ENCODE measurements around the gene GALNS.
"Not testable (repeated sequence)": the region's sequence is repeated elsewhere in the genome, so short reads cannot be mapped to it uniquely, and the experiment has no call there.

Gene GALNS, protein sequence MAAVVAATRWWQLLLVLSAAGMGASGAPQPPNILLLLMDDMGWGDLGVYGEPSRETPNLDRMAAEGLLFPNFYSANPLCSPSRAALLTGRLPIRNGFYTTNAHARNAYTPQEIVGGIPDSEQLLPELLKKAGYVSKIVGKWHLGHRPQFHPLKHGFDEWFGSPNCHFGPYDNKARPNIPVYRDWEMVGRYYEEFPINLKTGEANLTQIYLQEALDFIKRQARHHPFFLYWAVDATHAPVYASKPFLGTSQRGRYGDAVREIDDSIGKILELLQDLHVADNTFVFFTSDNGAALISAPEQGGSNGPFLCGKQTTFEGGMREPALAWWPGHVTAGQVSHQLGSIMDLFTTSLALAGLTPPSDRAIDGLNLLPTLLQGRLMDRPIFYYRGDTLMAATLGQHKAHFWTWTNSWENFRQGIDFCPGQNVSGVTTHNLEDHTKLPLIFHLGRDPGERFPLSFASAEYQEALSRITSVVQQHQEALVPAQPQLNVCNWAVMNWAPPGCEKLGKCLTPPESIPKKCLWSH

DNA sequence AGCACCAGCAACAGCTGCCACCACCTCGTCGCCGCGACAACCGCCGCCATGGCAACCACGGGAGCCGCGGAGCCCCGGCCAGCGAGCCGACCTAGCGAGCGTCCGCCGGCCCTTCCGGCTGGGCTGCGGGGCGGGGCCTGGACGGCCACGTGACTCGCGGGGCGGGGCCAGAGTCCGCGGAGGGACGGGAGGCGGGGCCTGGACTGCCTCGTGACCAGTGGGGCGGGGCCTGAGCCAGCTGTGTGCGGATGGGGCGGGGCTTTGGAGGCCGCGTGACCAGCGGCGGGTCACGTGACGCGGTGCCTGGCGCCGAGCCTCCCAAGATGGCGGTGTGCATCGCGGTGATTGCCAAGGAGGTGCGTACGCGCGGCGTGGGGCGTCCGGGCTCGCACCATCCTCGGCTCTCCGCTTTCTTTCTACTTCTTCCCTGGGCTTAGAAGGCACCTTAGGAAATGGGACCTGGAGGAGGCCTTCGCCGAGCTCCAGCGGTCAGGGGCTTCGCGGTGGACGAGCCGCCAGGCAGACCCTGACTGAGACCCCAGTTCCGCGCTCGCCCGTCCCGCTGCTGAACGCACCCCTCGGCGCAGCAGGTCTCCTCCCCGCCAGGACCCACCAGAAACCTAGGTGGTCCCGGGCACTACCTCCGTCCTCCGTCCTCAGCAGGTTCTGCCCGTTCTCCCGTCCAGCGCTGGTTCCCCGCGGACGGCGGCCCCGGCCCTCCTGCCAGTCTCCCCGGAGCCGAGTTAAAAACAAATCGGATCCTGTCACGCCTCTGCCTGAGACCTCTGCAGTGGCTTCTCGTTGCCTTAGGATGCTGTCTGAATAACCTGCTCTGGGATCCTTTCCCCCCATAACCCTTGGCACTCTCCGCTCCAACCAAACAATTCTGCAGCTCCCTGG is at the start of gene GALNS, which contains the start of gene TRAPPC2L:
Gene GALNS, minus strand, starts transcription at position 120 of the 900 bp plus-strand sequence. Its CDS starts 70 bp downstream, at position 50.
Gene TRAPPC2L, plus strand, starts transcription at position 300 of the 900 bp plus-strand sequence. Its CDS starts 24 bp downstream, at position 324.
- DNase-seq, result peak; percentile 73

DNA sequence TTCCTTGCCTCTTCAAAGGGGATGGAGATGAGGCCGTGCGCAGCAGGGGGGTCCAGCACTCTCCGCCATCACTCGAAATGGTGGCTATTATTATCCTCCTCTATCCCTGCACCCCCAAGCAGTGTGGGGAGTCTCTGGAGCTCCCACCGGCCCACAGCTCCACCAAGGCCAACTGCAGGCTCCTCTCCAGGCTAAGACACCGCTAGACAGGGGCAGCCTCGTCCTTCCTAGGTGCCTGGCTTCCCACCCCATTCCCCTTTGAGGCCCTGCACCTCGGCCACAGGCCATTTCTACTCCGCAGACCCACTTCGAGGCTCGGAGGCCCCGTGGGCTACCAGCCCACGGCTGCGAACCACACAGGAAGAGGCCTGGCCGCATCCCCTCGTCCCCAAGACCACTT is 49.3 kb upstream of the GALNS start:
- DNase-seq, result no peak

DNA sequence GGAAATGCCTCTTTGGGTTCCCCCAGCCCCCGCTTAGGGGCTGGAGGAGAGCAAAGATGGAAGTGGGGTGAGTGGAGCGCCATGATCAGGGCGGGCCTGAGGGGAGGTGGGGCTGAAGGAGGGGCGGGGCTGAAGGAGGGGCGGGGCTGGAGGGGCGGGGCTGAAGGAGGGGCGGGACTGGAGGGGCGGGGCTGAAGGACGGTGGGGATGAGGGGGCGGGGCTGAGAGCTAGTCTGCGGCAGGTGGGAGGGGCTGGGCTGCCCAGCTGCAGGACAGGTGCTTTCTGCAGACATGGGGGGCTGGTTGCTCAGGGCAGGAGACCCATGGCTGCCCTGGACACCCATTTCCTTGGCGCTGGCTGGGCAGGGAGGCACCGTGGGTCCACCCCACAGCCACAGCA is 48.8 kb upstream of the GALNS start:
- no peak for DNase-seq

DNA sequence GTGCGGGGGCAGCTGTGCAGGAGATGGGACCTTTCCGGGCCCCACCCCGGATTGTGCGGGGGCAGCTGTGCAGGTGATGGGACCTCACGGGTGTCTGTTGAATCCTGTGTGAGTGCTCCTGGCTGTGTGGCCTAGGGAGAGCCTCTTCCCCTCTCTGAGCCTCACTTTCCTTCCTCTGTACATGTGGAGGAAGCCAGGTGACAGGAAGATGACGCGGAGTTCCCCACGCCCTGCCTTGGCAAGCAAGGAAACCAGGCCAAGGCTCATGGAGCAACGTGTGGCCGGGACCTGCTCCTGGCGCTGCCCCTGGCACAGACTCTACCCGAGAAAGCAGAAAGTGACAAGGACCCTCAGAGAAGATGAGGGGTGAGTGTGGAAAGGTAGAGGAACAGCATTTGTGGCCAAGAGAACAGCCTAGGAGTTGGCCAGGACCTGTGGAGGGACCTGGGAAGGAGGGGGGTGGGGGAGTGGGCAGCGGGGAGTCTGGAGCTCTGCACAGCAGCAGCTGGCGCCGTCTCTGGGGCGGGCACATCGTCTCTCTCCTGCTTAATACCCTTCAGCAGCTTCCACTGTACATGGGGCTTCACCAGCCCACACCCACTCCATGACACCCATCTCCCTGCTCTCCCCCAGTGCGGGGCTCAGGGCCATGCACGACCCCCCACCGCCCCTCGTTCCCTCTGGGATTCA is 48.1 kb upstream of the GALNS start:
- DNase-seq, result no peak

DNA sequence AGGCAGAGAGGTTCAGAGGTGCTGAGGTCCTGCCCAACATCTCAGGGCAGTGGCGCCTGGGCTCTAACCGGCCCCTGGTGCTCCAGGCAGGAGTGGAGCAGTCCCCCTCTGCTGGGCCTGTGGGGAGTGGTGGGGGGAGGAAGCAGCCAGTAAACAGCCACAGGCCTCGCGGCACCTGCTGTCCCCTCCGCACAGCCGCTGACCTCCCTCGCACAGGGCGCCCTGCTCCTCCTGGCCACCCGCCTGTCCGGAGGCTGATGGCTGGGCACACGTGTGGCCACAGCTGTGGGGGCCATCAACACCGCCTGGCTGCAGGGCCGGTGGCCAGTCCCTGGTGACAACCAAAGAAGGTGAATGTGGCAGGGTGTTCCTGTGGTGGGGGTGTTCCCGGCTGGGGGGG is 46.5 kb upstream of the GALNS start:
- no peak for DNase-seq

DNA sequence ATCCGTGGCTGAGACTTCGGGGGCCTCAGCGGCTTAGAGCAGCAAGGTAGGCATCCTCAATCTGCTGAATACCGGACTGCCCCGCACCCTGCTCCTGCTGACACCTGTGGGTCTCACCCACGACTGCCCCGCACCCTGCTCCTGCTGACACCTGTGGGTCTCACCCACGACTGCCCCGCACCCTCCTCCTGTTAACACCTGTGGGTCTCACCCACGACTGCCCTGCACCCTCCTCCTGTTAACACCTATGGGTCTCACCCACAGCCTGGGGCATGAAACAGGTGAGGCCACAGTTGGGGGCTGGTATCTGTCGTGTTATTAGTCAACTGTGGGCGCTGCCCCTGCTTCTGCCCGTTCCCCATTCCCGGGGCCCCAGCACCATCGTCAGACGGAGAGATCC is 46.0 kb upstream of the GALNS start:
- DNase-seq, result no peak

DNA sequence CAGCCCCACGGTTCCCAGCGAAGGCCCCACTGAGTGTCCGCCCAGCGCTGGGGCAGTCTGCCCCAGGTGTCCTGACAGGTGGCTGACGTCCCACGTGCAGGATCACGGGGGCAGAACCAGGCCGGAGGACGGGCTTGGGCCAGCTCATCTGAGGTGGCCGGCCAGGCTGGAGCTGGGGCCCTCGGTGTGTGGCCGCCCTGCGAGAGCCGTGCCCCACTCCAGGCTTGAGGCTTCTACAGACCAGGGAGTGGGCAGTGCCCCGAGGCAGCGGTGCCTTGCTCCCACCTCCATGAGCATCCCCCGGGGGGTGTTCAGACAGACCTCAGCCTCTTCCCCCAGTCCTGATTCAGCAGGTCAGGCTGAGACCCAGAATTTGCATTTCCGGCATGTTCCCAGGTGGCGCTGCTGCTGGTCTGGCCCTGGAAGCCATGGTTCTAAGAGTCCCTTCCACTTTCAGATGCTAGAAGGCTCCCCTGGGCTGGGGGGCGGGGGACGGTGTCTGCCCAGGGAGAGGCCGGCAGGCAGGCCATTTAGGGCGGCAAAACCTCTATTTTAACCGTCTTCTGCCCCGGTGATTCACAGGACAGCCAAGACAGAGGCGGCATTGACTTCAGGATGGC is 45.1 kb upstream of the GALNS start:
- DNase-seq, result no peak

DNA sequence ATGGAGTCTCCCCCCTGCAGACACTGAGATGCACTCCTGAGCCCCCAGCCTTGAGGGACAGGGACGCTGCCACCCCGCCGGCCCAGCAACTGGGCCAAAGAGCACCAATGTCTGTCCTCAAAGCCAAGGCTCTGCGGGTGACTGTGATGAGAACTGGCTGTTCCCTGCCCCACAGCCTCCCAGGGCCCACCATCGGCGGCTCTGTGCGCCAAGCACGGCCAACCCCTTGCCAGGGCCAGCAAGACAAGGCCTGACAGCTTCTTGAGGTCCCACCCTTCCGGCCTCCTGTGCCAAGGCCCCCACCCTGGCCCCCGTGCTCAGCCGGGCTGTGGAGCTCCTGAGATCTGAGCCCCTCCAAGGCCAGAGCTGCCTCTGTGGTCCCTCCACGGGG is 43.9 kb upstream of the GALNS start:
- DNase-seq, result no peak

DNA sequence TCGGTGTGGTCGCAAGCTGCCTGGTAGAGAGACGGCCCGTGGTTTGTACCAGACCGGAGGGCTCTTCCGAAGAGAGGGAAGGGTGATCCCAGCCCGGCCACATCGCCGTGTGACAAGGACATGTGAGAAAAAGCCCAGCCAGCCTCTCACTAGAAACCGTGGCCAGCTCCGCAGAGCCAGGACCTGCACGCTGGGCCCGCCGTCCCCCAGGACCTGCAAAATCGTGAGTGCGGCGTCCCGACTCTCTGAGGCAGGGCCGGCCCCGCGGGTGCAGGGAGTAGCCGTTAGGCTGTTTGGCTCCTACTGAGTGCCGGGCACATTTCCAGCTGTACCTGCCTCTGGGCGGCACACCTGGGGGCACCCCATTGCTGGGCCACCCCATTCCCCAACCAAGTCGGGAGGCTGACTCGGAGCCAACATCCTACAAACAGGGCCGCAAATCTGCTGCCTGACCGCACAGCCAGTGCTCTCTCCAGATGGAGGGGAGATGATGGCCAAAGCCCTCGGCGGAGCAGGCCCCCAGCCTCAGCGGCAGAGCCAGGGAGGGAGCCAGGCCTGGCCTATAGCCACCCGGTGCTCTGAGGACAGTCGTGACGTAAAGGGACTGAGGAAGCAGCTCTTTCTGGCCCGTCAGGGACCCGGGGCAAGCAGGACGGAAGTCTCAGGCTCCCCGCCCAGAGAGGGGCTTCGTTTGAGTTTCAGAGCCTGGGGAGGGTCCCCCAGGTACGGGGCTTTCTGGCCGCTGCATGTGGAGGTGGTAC is 43.3 kb upstream of the GALNS start:
- DNase-seq, result no peak

DNA sequence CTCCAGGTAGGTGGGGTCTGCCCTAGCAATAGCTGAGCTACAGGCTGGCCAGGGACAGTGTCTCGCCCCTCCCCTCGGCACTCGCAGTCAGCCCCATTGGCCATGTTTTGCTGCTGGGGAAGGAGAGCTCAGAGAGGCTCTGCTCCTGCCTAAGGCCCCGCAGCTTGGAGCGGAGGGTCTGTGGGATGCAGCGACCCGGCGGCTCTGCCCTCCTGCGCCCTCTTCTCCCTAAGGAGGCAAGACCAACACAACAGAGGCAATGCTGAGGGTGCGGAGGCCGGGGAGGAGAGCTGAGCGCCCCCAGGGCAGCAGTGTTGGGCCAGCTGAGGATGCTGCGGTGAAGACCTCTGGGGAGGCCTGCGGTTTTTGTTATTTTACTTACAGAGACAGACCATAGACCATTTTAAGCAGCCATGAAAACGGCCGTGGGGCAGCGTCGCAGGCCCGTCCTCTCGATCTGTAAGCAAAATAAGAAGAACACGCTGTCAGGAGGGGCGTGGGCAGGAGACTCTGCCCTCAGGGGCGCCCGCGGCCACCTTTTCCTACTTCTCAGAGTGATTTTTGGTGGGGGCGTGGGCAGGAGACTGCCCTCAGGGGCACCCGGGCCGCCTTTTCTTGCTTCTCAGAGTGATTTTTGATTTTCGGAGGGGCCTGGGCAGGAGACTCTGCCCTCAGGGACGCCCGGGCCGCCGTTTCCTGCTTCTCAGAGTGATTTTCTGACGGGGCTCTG is 41.1 kb upstream of the GALNS start:
- DNase-seq, result no peak

DNA sequence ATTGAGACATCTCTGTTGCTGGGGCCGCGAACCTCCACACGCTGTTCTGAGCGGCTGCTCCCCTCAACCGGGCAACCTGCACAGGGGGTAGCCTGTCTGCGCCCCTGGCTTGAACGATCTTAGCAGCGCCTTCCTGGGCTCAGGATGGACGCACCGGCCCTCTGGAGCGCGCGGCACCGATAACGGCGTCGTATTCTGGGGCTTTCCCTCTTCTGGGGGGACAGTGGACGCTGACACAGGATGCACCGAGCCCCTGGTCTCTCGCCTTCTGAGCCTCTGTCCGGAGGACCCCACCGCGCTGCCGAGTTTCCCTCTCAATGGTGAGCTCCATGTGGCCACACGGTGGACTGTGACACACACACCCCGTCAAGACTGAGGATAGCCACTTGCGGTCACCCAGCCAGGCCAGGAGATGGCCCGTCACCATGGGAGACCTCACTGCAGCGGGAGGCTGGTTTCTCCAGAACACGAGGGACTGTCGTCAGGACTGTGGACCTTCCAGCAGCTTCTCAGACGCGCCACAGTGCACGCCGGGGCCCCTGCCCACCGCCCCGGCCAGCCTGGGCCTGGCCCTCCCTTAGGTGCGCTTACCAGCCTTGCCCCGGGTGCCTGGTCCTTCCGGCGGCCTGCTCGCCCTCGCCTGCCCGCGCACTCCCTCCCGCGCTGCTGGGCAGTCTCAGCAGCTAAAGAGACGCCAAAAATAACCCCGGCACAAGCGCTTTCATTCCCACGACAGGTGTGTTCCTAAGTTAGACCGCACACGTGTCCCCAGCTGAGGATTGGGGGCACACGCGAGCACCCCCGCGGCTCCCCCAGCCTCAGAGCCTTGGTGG is 39.7 kb upstream of the GALNS start:
- DNase-seq, result no peak

DNA sequence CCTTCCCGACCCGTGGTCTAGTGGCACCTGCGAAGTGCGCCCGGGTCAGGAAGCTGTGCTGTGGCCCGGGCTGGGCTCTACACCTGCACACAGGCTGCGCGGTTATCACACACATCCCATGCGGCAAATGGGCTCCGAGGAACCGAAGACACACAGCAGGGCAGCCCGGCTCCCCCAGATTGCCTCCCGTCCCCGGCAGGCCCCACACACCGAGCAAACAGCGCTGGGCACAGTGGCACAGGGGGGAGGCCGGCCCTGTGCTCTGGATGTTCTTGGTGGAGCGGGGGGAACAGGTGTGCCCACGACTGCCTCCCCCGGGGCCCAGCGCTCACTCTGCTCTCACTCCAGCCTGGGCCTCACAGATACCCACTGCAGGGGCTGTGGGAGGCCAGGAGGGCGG is 38.6 kb upstream of the GALNS start:
- no peak for DNase-seq

DNA sequence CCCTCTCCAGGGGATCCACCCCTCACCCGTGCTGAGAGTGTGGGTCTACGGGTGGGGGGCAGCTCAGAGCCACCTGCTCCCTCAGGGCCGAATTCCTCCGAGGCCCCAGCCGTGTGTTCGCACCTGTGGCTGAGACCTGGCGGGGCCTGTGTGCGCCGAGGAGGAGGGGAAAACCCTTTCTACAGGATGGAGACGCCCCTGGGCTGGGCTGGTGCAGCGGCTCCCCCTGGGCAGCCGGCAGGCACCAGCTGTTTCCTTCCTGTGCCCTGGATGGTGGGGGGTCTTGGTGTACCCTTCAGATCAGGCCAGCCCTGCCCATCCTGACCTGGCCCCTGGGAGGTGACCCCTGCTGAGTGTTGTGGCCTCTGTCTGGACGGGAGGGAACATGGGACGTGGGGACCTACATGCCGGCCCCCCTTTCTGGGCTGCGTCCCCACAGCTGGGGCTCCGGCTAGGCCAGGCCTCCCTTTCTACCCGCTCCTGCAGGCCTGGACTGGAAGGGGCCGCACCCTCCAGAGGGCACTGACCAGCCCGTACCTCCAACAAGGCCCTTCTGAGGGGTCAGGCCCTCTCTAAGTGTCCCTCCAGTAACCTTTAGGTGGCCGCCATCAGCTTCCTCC is 38.0 kb upstream of the GALNS start:
- no peak for DNase-seq

DNA sequence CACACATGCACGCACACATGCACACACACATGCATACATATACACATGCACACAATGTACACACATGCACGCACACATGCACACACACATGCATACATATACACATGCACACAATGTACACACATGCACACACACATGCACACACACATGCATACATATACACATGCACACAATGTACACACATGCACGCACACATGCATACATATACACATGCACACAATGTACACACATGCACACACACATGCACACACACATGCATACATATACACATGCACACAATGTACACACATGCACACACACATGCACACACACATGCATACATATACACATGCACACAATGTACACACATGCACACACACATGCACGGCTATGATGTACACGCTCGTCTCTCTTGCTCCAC is 37.5 kb upstream of the GALNS start:
- not testable (repeated sequence) for DNase-seq

DNA sequence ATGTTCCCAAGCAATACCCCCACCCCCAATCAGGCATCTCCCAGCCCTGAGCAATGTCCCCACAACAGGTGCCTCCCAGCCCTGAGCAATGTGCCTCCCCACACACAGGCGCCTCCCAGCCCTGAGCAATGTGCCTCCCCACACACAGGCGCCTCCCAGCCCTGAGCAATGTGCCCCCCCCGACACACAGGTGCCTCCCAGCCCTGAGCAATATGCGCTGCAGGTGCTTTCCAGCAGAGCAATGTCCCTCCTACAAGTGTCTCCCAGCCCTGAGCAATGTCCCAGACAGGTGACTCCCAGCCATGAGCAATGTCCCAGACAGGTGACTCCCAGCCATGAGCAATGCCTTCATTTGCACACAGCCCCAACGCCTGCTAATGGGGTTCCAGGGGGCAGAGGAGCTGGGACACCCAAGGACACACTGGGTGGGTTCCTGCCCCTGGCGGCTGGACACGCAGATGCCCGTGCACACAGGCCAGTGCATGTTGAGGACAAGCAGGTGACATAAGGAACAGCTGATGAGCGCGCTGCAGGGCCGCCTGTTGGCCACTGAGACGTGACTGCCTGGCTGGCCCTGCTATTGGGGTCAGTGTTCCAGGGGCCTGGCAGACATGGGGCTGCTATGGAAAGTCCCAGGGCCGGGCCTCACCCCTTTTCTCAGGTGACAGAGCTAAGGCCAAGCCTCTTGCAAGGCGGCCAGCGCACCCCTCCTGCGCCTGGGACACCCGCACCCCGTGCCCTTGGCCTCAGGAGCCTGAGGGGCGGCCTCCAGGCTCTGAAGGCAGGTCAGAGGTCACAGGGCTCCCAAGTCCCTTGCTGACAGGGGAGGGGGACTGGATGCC is 36.6 kb upstream of the GALNS start:
- no peak for DNase-seq

DNA sequence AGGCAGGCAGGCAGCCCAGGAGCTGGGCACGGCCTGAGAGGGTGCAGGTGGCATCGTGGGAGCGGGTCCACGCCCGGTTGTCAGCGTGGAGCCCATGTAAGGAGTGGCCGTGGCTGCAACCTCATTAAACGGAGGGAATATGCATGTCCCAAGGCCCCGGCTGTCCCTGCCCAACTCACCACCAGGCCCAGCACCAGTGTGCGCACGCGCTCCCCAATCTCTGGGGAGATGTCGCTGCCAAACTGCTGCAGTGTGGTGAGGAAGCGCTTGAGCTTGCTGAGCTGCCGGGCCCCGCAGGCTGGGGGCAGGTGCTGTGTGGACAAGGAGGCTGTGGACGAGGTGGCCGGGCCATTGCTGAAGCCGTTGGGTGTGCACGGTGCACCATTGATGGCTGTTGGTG is 35.3 kb upstream of the GALNS start:
- DNase-seq, result no peak

DNA sequence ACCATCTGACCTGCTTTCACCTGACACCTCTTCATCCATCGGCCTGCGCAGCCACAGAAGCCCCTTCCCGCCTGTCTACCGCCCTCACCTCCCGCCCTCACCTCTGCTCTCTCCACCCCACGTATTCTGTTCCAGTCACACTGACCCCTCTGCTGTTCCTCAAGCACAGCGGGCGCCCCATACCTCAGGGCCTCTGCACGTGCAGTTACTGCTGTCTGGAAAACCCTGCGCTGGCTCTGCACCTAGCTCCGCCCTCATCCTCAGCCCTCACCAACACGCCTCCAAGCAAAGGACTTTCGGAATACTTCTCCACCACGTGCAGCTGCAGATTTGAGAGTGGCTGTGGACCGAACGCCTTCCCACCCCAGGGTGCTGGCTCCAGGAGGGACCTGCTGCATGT is 34.3 kb upstream of the GALNS start:
- no peak for DNase-seq

DNA sequence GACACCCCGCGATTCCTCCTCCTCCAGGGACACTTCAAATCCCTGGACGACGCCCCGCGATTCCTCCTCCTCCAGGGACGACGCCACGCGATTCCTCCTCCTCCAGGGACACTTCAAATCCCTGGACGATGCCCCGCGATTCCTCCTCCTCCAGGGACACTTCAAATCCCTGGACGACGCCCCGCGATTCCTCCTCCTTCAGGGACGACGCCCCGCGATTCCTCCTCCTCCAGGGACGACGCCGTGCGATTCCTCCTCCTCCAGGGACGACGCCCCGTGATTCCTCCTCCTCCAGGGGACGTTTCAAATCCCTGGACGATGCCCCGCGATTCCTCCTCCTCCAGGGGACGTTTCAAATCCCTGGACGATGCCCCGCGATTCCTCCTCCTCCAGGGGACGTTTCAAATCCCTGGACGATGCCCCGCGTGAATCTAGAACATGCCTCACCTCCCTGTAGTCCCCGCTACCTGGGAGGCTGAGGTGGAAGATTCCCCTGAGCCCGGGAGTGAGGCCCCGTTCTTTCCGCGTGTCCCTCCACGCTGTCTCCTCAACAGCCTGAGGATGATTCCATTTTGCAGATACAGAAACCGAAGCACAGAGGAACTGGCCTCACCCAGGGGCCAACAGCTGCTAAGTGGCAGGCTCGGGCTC is 33.1 kb upstream of the GALNS start:
- not testable (repeated sequence) for DNase-seq

Data from NCI-H524 treated with DMSO at 0.1 percent for 48 hours (cell line).